Transverse colon (tissue), 4 donors: ENCODE measurements around the gene OR52B6. TPM values are rescaled to one million over a fixed set of nuclear protein-coding genes. Genes with fewer than 3 reads are reported as not detected.

Experiments
- DNase-seq: peaks from one replicate; pipeline ENCODE4 v3.0.0-alpha.2; 2019
- H3K27ac ChIP-seq, 4 donors: fragments of 200-600 bp; sonication (generic); 2 replicates each; pipeline ENCODE4 v1.5.1; 2016 to 2018; ENCODE audit warnings: inconsistent platforms in 4 of 4
- H3K27me3 ChIP-seq: fragments of 200-600 bp; sonication (generic); 2 replicates; pipeline ENCODE4 v1.5.1; 2017; ENCODE audit warnings: inconsistent platforms
- H3K36me3 ChIP-seq, 4 donors: fragments of 200-600 bp; sonication (generic); 2 replicates each; pipeline ENCODE4 v1.5.1; 2017 to 2019; ENCODE audit warnings: inconsistent platforms in 4 of 4
- H3K4me1 ChIP-seq, 4 donors: fragments of 200-600 bp; sonication (generic); 2 replicates each; pipeline ENCODE4 v1.5.1; 2017 to 2020; ENCODE audit warnings: inconsistent platforms in 4 of 4
- H3K4me3 ChIP-seq, 4 donors: fragments of 200-600 bp; sonication (generic); 1 replicate in 1 of 4; 2 replicates in 3 of 4; pipeline versions ENCODE4 v1.5.1 to v1.6.1; 2017 to 2019; ENCODE audit warnings: inconsistent platforms in 4 of 4
- H3K9me3 ChIP-seq, 2 donors: fragments of 200-600 bp; sonication (generic); 2 replicates each; pipeline ENCODE4 v1.5.1; 2017 to 2019; ENCODE audit warnings: inconsistent platforms in 2 of 2
- CTCF ChIP-seq, 5 experiments: fragments of 200-600 bp in 3 of 5; fragments of 450-650 bp in 2 of 5; sonication (generic) in 3 of 5; IDR thresholded peaks; 1 replicate in 2 of 5; 2 replicates in 3 of 5; pipeline ENCODE4 v1.5.1; 2016 to 2017; ENCODE audit warnings: antibody characterized with exemption in 5 of 5, inconsistent platforms in 3 of 5, mild to moderate bottlenecking in 2 of 5, moderate library complexity in 1 of 5
- EP300 ChIP-seq: sonication (generic); formaldehyde crosslinking; IDR thresholded peaks from one replicate; pipeline ENCODE4 v1.6.1; 2017; ENCODE audit warnings: antibody characterized with exemption, low read depth
- POLR2A ChIP-seq: fragments of 450-650 bp; IDR thresholded peaks from one replicate; pipeline ENCODE4 v1.6.1; 2016; ENCODE audit warnings: antibody characterized with exemption, mild to moderate bottlenecking, moderate library complexity
- POLR2AphosphoS5 ChIP-seq, 3 donors: sonication (generic); formaldehyde crosslinking; IDR thresholded peaks; one replicate each; pipeline ENCODE4 v1.6.1; 2016; ENCODE audit warnings: antibody characterized with exemption in 3 of 3
- WGBS, 2 donors: methylation state at CpG; one replicate each; pipeline ENCODE4 v1.1.5; 2018; ENCODE audit warnings: low coverage in 1 of 2; 5-methylcytosine and 5-hydroxymethylcytosine counted together
- in situ Hi-C, 4 donors: fragments of 200-750 bp; cut with MboI; loops; one replicate each; pipeline versions ENCODE4 v1.15.0 to v1.15.1; 2017; ENCODE audit warnings: low sequenced_read_pairs in 3 of 4, low pct_ligation_motif_present in 1 of 4, low pct_unique_long_range_greater_than_20kb in 1 of 4
- intact Hi-C: fragments of 100-400 bp; cut with DNase I; formaldehyde crosslinking; loops from one replicate; pipeline ENCODE4 v1.15.1; 2023; ENCODE audit warnings: low total_unique reads
- total RNA-seq, 4 donors: library from RNA; depleted of rRNA; stranded (reverse); fragments of >200 nt; gene quantifications; one replicate each; pipeline ENCODE4 v1.1.0, GENCODE V29; 2016

The OR52B6 gene
- total RNA-seq, 4 donors from 2014 or later: not detected

GRCh38 chr11:5603326-5603725 lies 22.6 kb downstream of the OR52B6 start:
- no peak for DNase-seq
- Histone ChIP-seq H3K4me1 (peaks cover 0 to 6% (median 2%) of the 10 kb centered on the region in 4 donors), H3K9me3 (no peaks in the 10 kb centered on the region), H3K27me3 (no peaks in the 10 kb centered on the region), H3K4me3 (no peak overlapping the region), H3K36me3 (no peaks in the 10 kb centered on the region), H3K27ac (no peak overlapping the region)
- WGBS, 2 donors: 90 to 96% methylated on average over 5 to 8 of the region's 8 CpGs
- intact Hi-C loops (no loop called here), in situ Hi-C loops (loop anchor here in 2 of 4 donors (25.0 kb wide), 1 partner anchor 209 kb away; the partner anchor contains the start of gene OR52N2 (in 2 of the 2))
- no peak for TF ChIP-seq POLR2AphosphoS5 (IDR thresholded peaks at IDR 0.05)
- no peak for TF ChIP-seq POLR2A
- no peak for TF ChIP-seq EP300
- no peak for TF ChIP-seq CTCF (IDR thresholded peaks at IDR 0.05)

- Histone ChIP-seq H3K9me3 (no peaks in the 10 kb centered on the region), H3K36me3 (no peaks in the 10 kb centered on the region), H3K27me3 (no peaks in the 10 kb centered on the region), H3K27ac (no peak overlapping the region), H3K4me3 (no peak overlapping the region), H3K4me1 (peaks cover 0 to 6% (median 2%) of the 10 kb centered on the region in 4 donors)
- in situ Hi-C loops: loop anchor here in 2 of 4 donors (25.0 kb wide), 1 partner anchor 207 kb away; the partner anchor contains the start of gene OR52N2 (in 2 of the 2)
- no peak for DNase-seq
- TF ChIP-seq POLR2A (no peak), EP300 (no peak), CTCF (IDR thresholded peaks at IDR 0.05) (no peak), POLR2AphosphoS5 (IDR thresholded peaks at IDR 0.05) (no peak)
- WGBS, 2 donors: 67 to 80% methylated on average over 2 to 4 of the region's 4 CpGs
- intact Hi-C loops: no loop called here
Observed at GRCh38 chr11:5604896-5605295, 24.2 kb downstream of the OR52B6 start.

GRCh38 chr11:5605849-5606248 lies 25.2 kb downstream of the OR52B6 start:
- H3K4me3 ChIP-seq: no peak overlapping the region
- H3K27ac ChIP-seq: peak overlapping the region in 2 of 4 donors; percentile 6 to 32
- no peaks in the 10 kb centered on the region for H3K36me3 ChIP-seq
- in situ Hi-C loops (loop anchor here in 2 of 4 donors (25.0 kb wide), 1 partner anchor 206 kb away; the partner anchor contains the start of gene OR52N2 (in 2 of the 2)), intact Hi-C loops (no loop called here)
- H3K27me3 ChIP-seq: no peaks in the 10 kb centered on the region
- no peak for TF ChIP-seq POLR2A
- TF ChIP-seq CTCF (IDR thresholded peaks at IDR 0.05): no peak
- no peak for TF ChIP-seq POLR2AphosphoS5 (IDR thresholded peaks at IDR 0.05)
- TF ChIP-seq EP300: no peak
- H3K4me1 ChIP-seq: peaks cover 0 to 2% (median 0%) of the 10 kb centered on the region in 4 donors
- WGBS, 2 donors: 56 to 60% methylated on average over 2 to 5 of the region's 5 CpGs
- no peaks in the 10 kb centered on the region for H3K9me3 ChIP-seq
- DNase-seq: no peak

GRCh38 chr11:5608808-5609207 lies 28.1 kb downstream of the OR52B6 start:
- intact Hi-C loops: no loop called here
- Histone ChIP-seq H3K4me1 (no peaks in the 10 kb centered on the region), H3K4me3 (no peak overlapping the region), H3K27ac (peak overlapping the region in 1 of 4 donors; percentile 25), H3K9me3 (no peaks in the 10 kb centered on the region), H3K27me3 (no peaks in the 10 kb centered on the region), H3K36me3 (no peaks in the 10 kb centered on the region)
- DNase-seq: no peak
- no peak for TF ChIP-seq EP300
- TF ChIP-seq POLR2A: no peak
- TF ChIP-seq POLR2AphosphoS5 (IDR thresholded peaks at IDR 0.05): no peak
- TF ChIP-seq CTCF (IDR thresholded peaks at IDR 0.05): no peak
- in situ Hi-C loops: loop anchor here in 2 of 4 donors (25.0 kb wide), 1 partner anchor 203 kb away; the partner anchor contains the start of gene OR52N2 (in 2 of the 2)
- 78 to 81% methylated on average over 6 of the region's 6 CpGs for WGBS, 2 donors
